Fibroblast of skin of left biceps (primary cell): ENCODE data around the gene PRTG.
A peak's percentile ranks its signal among the peaks of the same experiment; 100 is the strongest.
"Not testable (repeated sequence)": the region's sequence is repeated elsewhere in the genome, so short reads cannot be mapped to it uniquely, and the experiment has no call there.

ENCODE experiments used
- DNase-seq, 2 experiments: peaks; one replicate each; pipeline ENCODE4 v3.0.0-alpha.2; 2013; ENCODE audit warnings: low read depth in 2 of 2

Gene PRTG

GRCh38 chr15:55742927-55743728 is at the start of gene PRTG:
TSS of gene PRTG (minus strand) at chr15:55743152. CDS start at chr15:55742931, 221 bp downstream.
- DNase-seq: peak in 1 of 2 experiments; percentile 1

- no peak for DNase-seq
These were observed 48.8 kb upstream of the PRTG start for GRCh38 chr15:55791551-55792400.

GRCh38 chr15:55789066-55789660 is 46.2 kb upstream of the PRTG start:
- DNase-seq: no peak

- DNase-seq: no peak
These were observed 43.4 kb upstream of the PRTG start for GRCh38 chr15:55786341-55786740.

- not testable (repeated sequence) for DNase-seq
These were observed 42.6 kb upstream of the PRTG start for GRCh38 chr15:55785593-55785992.

- DNase-seq: no peak
These were observed 41.3 kb upstream of the PRTG start for GRCh38 chr15:55784286-55784685.

GRCh38 chr15:55782901-55783300 is 39.9 kb upstream of the PRTG start:
- DNase-seq: no peak

- no peak for DNase-seq
These were observed 37.3 kb upstream of the PRTG start for GRCh38 chr15:55780292-55780691.

GRCh38 chr15:55778932-55779331 is 36.0 kb upstream of the PRTG start:
- no peak for DNase-seq

- DNase-seq: no peak
These were observed 32.4 kb upstream of the PRTG start for GRCh38 chr15:55775316-55775715.

GRCh38 chr15:55774113-55774970 is 31.4 kb upstream of the PRTG start:
- DNase-seq: no peak

- DNase-seq: no peak
These were observed 27.9 kb upstream of the PRTG start for GRCh38 chr15:55770806-55771205.

GRCh38 chr15:55770261-55770660 is 27.3 kb upstream of the PRTG start:
- DNase-seq: no peak

GRCh38 chr15:55768670-55769185 is 25.8 kb upstream of the PRTG start:
- no peak for DNase-seq

- DNase-seq: no peak
These were observed 23.7 kb upstream of the PRTG start for GRCh38 chr15:55766676-55767075.

- DNase-seq: no peak
These were observed 21.4 kb upstream of the PRTG start for GRCh38 chr15:55764398-55764797.

GRCh38 chr15:55758580-55758986 is 15.6 kb upstream of the PRTG start:
- DNase-seq: no peak

GRCh38 chr15:55753433-55753832 is 10.5 kb upstream of the PRTG start:
- DNase-seq: not testable (repeated sequence)

GRCh38 chr15:55750706-55751105 is 7.8 kb upstream of the PRTG start:
- DNase-seq: no peak

GRCh38 chr15:55743729-55744655 is 1.0 kb upstream of the PRTG start:
- no peak for DNase-seq
